HTR-8/SVneo (cell line): Measurements from ENCODE around the gene ZNF260.
"Not testable (repeated sequence)": the region's sequence is repeated elsewhere in the genome, so short reads cannot be mapped to it uniquely, and the experiment has no call there.

Experiments used
- DNase-seq: peaks from one replicate; pipeline ENCODE4 v3.0.0; 2011; ENCODE audit warnings: low spot score, mixed read lengths; ENCODE audit not compliant: insufficient read length
- FAIRE-seq: peaks from 2 replicates; lab custom pipeline; 2011; peaks lifted over from hg19 to GRCh38; lab: Jason Lieb, UNC

Gene ZNF260

GRCh38 chr19:36490846-36491245 is 37.2 kb downstream of the ZNF260 start:
- not testable (repeated sequence) for DNase-seq, FAIRE-seq

- DNase-seq (peak; percentile 94), FAIRE-seq (no peak)
Observed at GRCh38 chr19:36489920-36490415, 38.1 kb downstream of the ZNF260 start.

GRCh38 chr19:36489118-36489919 is 38.8 kb downstream of the ZNF260 start, which contains the start of gene ZNF566:
ZNF566 (minus strand) TSS chr19:36489561; CDS start chr19:36476557, 13,004 bp downstream.
- peak; percentile 81 for FAIRE-seq
- peak; percentile 97 for DNase-seq

GRCh38 chr19:36488846-36489117 is 39.3 kb downstream of the ZNF260 start:
- peak; percentile 42 for FAIRE-seq
- peak; percentile 26 for DNase-seq

GRCh38 chr19:36488118-36488845 is 39.8 kb downstream of the ZNF260 start:
- no peak for FAIRE-seq

GRCh38 chr19:36483653-36484052 is 44.4 kb downstream of the ZNF260 start:
- FAIRE-seq = no peak

More at GRCh38 chr19:36488118-36488845, 39.8 kb downstream of the ZNF260 start:
- DNase-seq = no peak

GRCh38 chr19:36482876-36483275 is 45.2 kb downstream of the ZNF260 start:
- no peak for DNase-seq
- no peak for FAIRE-seq

More at GRCh38 chr19:36483653-36484052, 44.4 kb downstream of the ZNF260 start:
- no peak for DNase-seq
